Central memory CD4-positive, alpha-beta T cell (primary cell): ENCODE data around the gene LCN2.
"Not testable (repeated sequence)": the region's sequence is repeated elsewhere in the genome, so short reads cannot be mapped to it uniquely, and the experiment has no call there.

Experiments used
- DNase-seq: peaks from one replicate; pipeline ENCODE4 v3.0.0; 2022

LCN2 gene

DNA sequence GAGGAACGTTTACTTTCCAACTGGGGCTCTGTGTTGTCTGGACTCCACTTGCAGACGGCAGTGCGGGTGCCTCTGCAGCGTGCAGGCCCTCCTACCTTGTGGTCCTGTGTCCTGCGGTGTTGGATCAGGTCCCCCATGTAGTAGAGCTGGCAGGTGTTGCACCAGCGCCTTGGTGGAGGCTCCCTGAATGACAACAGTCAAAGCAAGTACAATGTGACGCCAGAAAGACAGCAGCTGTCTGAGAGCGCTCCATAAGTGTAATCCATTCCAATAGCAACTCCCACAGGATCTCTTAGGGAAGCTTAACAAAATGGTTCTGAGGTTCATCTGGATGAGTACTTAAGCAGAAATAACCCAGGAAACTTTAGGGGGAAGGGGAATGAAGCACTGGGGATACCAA, 20.7 kb downstream of the LCN2 start:
- no peak for DNase-seq

DNA sequence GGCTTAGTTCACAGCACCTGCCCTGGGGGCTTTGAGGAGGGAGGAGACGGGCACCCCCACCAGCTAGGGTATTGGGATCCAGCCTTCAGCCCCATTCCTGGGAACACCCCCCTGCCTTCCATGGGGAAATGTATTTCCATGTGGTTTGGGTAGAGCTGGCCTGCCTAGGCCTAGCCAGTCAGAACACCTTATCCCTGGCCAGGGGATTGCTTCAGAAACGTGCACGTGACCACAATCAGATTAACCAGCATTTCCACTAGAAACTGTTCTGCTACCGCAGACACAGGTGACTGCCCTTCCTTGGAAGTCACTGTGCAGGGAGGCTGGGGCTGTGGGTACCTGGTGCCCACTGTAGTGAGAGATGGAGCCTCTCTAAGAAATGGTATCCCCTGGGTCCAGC, 24.8 kb downstream of the LCN2 start:
- DNase-seq = no peak

DNA sequence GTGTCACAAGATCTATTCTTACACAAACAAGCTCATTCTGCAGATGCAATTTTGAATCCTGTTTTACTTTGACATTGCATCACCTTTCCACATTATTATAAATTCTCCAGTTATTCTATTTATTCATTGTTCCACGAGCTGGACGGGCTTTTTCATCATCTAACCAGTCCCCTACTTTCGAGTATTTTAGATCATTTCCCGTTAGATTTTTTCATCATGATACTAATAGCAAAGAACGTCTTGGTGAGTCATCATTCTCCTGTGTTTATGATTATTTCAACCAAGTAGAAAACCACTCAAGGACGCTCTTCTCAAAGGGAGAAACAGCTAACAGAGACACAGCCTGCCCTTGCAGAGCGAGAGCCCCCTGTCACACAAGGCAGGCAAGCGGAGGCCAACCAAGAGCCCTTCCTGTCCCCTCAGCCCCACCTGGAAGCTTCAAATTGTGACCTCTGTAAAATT, 25.9 kb downstream of the LCN2 start:
- no peak for DNase-seq

DNA sequence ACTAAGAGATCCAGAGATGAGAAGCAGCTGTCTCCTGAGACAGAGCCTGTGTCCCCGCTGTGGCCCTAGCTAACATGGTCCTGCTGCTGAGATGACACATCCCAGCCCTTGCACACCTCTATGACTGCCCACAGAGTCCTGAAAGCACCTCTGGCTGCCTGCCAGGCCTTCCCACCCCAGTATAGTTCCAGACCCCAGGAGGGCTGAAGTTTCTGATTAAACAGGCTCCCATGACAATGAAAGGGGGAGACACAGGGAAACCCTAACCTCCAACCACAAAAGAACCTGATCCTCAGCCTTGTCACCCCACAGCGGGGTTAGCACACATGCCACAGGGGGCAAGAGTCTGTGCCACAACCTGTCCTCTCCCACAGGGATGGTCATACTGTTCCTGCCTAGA, 26.5 kb downstream of the LCN2 start:
- DNase-seq = no peak

DNA sequence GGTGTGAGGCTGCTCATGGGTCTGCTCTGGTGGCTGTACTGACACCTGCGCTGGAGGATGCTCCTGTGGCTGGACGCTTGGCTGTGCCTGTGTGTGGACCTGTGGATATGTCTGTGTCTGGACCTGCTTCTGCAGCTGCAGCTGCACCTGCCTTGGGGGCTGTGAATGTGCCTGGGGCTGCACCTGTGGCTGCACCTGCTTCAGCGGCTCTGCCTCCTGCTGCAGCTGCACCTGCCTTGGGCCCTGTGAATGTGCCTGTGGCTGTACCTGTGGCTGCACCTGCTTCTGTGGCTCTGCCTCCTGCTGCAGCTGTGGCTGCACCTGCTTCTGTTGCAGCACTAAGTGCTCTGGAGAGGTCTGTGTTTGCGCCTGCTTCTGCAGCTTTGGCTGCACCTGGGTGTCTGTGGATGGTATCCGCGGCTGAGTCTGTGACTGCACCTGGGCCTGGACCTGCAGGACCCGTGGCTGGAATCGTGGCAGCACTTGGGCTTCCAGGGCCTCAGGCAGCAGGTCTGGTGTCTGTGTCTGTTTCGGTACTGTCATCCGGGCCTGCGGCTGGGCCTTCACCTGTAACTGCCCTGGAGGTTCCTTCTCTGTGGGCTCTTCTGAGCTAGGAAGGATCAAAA, 29.7 kb downstream of the LCN2 start:
- no peak for DNase-seq

DNA sequence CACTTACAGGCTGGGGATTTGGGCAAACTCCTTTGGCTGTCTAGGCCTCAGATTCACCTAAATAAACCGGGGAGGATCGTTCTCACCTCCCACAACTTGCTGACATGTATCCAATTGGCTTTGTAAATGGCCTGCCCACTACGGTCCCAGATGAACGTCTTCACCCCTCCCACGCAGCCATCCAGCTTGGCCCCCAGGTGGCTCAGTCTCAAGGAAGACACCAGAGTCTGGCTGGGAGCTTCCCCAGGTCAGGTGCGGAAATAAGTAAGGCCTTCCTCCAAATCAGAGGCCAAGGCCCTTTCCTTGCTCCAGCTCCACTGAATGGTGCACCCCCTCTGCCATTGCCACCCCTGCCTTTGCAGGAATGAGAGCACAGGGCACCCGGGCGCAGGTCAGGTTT, 30.7 kb downstream of the LCN2 start:
- DNase-seq = no peak

DNA sequence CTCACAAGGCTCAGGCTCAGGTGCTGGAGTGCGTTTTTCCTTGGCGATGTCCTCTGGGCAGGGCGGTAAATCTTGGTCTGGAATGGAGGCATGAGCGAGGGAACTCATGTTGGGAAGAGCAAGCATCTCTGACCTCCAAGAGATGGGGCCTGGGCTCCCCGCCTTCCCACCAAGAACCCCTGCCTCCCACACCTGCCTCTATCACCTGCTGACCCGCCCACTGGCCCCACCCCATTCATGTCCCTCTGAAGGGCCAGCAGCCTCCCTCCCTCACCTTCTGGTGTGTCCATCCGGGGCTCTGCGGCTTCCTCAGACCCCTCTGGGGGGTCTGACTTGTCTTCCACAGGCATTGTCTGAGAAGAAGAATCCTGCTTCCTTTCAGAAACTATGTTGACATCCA, 31.2 kb downstream of the LCN2 start:
- no peak for DNase-seq

DNA sequence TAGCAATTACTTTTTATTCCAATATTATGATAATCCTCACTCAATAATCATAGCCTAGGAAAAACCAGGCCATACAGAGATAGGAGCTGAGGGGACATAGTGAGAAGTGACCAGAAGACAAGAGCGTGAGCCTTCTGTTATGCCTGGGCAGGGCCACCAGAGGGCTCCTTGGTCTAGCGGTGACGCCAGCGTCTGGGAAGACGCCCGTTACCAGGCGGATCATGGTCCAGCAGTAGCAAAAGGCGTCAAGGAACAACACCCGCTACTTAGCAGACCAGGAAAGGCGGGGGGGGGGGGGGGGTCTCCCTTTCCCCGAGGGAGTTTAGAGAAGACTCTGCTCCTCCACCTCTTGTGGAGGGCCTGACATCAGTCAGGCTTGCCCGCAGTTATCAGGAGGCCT, 32.2 kb downstream of the LCN2 start:
- DNase-seq = not testable (repeated sequence)

DNA sequence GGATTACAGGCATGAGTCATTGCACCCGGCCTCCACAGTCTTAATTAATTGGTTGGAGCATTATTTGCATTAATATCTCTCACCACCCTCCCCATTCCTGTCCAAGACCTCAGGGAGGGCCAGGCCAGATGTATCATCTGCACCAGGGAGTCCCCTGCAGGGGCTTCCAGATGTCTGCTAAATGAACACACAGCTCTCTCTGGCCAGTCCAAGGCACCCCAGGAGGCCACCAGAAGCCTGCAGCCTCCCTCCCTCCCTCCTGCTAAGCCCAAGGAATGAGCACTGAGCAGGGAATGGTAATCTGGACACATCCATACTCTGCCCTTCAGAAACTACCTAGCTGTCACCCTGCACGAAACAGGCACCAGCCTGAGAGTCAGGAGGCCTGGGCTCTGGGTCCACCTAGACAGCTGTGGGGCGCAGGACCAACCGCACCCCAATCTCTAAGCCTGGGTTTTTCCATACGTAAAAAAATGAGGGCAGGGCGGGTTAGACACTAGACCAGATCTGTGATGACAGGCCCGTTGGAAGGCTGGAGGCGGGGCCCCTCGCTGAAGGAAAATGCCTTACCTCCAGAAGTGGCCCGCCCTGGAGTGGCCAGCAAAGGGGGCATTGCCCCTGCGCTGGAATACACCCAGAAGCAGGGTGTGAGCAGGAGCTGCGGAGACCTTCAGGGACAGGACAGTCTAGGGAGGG, 33.8 kb downstream of the LCN2 start:
- DNase-seq = no peak

DNA sequence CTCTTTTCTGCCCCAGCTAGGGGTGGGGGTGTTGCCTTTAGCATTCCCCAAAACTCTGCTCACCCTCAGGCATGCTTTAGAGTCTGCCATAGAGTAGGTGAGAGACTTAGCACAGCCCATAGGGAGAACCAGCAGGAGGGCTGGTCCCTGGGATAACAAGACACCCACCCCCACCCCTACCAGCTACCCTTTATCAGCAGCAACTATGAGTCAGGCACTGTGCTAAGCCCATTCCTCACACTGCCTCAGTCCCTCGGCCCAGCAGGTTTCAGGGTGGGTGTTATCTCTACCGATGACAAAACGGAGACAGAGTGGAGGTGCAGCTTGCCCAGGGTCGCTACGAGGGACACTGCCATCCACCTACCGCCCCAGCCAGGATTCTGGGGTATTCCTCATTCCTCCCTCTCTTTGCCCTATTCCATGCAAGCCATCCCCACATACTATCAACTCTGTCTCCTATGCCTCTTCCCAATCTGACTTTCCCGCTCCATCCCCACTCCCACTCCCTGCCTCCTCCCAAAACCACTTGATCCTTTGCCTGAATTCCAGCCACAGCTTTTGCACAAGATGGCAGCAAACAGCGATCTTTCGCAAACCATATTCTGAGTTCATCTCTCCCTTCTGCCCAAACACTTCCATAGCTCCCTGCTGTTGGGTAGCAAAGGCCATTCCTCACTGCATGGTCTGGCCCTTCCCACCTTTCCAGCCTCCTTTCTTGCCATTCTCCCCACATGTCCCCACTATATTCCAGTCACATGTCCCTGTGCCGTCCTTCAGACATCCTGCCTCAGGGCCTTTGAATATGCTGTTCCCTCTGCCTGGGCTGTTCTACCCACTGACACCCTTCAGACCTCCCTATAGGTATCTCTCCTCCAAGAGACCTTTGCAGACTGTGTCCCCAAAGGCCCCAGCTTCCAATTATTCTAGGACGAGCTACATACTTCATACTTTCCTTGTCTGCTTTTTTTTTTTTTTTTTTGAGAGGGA, 37.0 kb downstream of the LCN2 start:
- no peak for DNase-seq

DNA sequence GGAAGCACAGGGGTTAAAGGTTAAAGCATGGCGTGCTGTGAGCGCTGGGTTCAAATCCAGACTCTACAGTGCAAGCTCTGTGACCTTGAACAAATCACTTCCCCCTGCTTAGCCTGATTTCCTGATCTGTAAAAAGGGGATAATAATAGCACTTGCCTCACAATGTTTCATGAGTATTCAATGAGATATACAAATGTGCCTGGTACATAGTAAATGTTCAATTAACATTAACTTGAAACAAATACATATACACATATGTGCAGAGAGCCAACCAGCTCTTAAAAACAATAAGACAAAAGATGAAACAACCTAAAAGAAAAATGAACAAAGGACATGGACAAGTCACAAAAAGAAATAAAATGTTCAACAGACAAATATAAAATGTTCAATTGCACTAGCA, 38.1 kb downstream of the LCN2 start:
- DNase-seq = no peak

DNA sequence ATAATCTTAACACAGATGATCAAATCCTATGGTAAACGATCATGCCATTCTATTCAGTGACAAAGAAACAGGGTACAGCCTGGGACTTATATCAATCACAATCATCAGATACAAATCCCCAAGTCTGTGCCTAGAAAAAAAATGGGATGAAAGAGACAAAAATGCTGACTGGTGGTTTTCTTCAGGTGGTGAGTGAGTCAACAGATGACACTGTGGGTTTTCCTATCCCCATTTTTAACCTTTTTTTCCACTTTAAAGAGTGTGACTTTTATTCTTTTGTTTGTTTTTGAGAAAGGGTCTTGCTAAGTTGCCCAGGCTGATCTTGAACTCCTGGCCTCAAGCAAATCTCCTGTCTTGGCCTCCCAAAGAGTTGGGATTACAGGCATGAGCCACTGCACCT, 39.0 kb downstream of the LCN2 start:
- no peak for DNase-seq

DNA sequence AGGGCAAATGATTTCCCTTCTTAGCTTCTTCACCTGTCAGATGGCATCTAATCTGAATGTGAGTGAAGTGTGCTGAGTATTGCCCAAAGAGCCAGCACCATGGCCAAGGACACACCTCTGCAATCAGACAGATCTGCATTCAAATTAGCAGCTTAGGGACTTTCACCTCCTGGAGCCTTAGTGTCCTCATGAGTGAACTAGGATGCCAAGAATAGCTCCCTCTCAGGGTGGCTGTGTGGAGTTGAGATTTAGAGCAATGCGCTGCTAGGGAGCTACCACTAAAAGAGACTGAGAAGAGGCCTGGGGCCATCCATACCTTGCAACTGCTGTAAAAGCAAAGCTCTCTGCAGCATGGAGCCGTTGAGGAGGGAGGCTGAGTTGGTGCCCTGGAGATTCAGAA, 40.8 kb downstream of the LCN2 start:
- no peak for DNase-seq

DNA sequence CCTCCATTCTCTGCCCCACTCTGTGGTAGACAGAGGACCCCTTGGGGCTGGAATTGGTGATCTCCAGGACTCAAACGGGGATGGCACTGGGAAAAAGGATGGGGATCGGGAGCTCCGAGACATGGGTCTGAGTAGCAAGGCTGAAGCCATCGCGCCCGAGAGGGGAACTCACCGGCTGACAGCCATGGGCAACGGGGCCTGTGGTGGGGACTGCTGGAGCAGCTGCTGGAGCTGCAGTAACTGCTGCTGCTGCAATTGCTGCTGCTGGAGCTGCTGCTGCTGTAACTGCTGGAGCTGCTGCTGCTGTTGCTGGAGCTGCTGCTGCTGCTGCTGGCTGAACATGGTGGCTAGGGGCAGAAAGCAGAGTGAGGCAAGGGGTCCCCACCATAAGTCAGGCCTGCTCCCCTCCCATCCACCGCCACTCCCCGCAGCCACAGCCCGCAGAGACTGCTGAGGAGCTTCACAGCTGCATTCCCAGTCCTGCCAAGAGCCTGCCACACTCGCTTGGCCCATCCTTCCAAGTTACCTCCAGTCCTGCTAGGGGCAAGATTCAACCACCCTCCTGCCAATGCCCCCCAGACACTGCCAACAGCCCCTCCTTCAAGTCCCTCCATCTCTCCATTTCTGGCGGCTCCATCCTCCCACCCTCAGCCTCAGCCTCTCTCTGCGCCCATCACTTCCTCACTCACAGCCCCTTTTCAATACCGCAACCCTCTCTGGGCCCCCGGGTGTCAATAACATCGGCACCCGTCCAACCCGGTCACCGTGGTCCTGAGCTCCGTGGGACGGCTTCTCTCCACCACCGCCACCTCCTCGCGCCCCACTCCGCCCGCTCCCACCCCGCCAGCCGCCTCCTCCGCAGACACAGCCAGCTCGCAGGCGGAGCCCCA, 41.5 kb downstream of the LCN2 start:
- no peak for DNase-seq

DNA sequence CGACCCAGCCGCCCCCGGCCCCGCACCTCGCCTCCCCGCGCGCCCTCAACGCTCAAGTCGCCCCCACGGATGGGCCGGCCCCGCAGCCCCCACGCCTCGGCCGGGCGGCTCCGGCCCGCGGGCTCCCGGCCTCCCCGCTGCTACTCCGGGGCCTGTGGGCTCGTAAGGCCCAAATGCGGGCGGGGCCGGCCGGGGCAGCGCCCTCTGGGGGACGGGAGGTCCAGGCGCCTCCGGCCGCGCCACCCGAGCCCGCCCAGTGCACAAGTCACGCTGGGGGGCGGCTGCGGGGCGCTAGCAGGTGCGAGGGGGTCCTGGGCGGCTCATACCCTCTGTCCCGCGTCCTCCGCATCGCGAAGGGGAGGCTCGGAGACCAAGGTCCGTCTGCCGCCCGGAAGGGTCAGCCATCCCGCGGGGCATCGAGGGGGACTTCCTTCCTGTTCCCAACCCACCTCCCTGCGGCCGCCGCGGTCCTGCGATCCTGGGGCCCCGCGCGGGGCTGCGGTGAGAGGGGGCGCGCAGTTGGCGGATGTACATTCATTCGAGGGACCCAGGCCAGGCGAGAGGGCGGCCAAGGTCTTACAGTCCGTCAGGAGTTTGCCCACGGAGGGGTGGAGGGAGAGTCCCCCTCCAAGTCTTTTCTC, 42.3 kb downstream of the LCN2 start, which contains the start of gene CIZ1:
TSS of gene CIZ1 (minus strand) at position 167 of the 641 bp plus-strand sequence. CDS start 715 bp downstream, outside the sequence.
- peak; percentile 63 for DNase-seq

DNA sequence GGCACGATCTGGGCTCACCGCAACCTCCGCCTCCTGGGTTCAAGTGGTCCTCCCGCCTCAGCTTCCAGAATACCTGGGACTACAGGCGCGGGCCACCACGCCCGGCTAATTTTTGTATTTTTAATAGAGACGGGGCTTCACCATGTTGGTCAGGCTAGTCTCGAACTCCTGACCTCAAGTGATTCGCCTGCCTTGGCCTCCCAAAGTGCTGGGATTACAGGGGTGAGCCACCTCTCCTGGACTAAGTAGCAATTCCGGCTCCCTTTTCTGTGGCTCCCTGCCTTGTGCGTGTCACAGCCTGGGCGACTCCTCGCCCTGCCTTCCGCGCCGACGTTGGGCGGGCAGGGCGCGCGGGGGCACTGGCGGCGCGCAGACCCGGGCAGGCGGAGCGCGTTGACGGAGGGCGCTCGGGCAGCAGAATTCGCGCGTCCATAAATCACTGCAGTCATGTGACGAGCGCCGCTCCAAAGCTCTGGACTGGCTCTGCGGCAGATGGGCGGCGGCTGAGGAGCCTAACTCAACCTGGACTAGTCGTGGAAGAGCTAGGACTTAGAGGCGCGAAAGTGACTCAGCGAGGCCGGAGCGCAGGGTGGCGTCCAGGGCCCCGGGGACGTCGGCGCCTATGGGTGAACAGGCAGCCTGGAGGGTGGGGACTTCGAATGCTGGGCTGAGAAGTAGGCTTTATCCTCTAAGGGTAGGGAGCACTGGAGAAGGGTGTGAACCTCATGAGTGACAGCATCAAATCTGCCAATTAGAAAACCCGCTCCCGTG, 43.5 kb downstream of the LCN2 start:
- peak; percentile 47 for DNase-seq

DNA sequence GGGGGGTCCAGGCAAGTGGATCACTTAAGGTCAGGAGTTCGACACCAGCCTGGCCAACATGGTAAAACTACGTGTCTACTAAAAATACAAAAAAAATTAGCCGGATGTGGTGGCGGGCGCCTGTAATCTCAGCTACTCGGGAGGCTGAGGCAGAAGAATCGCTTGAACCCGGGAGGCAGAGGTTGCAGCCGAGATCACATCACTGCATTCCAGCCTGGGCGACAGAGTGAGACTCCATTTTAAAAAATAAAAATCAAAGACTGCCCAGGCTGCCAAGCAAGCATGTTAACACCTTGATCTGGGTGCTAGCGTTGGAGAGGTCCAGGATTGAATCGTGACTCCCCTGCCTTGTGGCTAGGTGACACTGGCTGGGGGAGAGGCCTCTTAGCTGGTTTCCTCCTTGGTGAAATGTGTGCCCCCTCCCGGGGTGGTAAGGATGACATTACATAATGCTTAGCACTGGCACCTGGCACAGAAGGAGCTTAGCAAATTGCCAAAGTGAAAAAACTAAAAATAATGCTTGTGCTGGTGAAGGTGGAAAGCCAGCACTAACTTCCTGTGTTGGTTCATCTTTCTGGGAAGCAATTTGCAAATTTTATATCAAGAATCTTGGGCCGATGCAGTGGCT, 44.3 kb downstream of the LCN2 start:
- DNase-seq = no peak

DNA sequence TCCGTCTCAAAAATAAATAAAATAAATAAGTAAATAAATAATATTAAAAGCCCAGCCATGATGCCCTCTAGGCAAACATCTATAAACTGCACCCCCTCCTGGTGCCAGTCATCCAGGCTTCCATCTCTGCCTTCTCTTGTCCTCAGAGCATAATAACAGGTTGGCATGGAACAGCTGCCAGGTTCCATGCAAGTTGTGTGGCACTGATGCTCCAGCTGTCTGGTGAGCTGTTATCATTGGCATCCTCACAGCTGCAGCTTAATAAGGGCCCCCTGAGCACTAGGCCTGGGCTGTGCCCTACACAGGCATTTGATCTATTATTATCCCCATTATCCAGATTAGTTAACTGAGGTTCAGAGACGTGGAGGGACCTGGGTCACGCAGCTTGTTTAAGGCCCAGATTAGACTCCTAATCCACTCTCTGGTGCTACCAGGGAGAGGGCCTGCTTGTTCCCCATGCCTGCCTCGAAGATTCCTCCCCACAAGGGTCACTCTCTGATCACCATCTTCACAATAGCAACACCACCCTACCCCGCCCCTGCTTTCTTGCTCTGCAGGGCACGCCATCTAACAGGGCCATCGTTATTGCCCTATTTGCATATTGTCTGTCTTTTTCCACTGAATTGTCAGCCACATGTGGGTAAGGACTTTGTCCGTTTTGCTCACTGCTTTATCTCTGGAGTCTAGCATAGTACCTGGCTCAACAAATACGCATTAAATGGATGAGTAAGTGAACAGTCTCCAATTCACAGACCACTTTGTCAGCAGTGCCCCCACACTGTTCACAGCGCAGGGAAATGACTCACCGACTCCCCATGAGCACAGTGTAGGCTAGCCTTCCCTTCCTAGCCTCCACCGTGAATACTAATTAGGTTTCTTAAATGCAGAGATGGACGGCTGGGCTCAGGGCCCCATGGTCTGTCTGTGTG, 52.5 kb downstream of the LCN2 start:
- DNase-seq = no peak

DNA sequence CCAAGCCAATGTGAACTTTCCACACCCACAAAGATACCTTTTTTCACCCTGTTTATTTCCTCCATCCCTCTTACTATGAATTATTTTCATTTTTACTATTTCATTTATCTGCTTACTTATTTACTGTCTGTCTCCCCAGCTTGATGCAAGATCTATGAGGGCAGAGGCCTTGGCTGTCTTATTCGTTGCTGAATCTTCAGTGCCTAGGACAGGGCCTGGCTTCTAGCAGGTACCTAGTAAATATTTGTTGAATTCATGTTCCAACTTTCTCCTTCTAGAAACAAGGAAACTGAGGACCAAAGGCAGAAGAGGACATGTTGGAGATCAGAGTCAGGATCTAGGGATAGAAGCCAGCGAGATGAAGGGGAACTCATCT, 53.4 kb downstream of the LCN2 start:
- no peak for DNase-seq
